ENCODE results near the gene OR4C15.

Gene OR4C15

DNA sequence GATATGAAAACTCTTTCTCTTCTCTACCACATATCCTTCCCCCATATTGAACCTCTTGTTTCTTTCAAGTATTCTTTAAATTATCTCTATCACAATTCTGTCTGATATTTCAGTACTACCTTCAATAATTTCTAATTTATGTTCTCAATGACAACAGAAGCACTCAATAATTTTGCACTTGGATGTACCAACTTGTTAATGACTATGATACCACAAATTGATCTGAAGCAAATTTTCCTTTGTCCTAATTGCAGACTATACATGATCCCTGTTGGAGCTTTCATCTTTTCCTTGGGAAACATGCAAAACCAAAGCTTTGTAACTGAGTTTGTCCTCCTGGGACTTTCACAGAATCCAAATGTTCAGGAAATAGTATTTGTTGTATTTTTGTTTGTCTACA, at the start of gene OR4C15:
OR4C15 (plus strand) TSS at position 301 of the 400 bp plus-strand sequence; CDS start at position 301, 0 bp downstream.
- no peak for DNase-seq

DNA sequence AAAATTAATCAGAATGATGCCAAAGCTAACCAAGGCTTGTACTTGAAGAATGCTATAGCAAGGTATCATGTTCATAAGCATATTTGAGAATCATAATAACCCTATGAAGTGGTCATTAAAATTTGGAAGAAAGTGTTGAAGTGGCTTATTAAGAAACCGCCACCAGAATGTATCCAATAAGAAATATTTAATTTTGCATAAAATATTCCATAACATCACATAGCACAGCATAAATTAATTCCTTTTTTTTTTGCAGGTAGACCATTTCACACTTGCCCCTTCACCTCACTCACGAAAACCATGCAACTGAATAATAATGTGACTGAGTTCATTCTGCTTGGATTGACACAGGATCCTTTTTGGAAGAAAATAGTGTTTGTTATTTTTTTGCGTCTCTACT, 17.6 kb downstream of the OR4C15 start, which contains the start of gene OR4C16:
OR4C16 (plus strand) TSS at position 301 of the 400 bp plus-strand sequence; CDS start at position 301, 0 bp downstream.
- no peak for DNase-seq

DNA sequence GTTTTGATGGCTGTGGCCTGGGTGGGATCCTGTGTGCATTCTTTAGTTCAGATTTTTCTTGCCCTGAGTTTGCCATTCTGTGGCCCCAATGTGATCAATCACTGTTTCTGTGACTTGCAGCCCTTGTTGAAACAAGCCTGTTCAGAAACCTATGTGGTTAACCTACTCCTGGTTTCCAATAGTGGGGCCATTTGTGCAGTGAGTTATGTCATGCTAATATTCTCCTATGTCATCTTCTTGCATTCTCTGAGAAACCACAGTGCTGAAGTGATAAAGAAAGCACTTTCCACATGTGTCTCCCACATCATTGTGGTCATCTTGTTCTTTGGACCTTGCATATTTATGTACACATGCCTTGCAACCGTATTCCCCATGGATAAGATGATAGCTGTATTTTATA, 18.3 kb downstream of the OR4C15 start:
- DNase-seq, result no peak

Measured in NCI-H1930 (cell line).